Gastrocnemius medialis (tissue), 4 donors: ENCODE measurements around the gene WDFY4. TPM values are rescaled to one million over a fixed set of nuclear protein-coding genes. Genes with fewer than 3 reads are reported as not detected.

Experiments
- ATAC-seq, 2 donors: fragments of 150-250 bp; one replicate each; pipeline ENCODE4 v1.9.1; 2016
- DNase-seq, 2 donors: peaks; one replicate each; pipeline ENCODE4 v3.0.0-alpha.2; 2019
- H3K27ac ChIP-seq, 4 donors: fragments of 200-600 bp; sonication (generic); 1 replicate in 1 of 4; 2 replicates in 3 of 4; pipeline ENCODE4 v1.5.1; 2016 to 2018; ENCODE audit warnings: mild to moderate bottlenecking in 2 of 4, moderate library complexity in 1 of 4
- H3K27me3 ChIP-seq, 3 donors: fragments of 200-600 bp; sonication (generic) in 2 of 3; 1 replicate in 1 of 3; 2 replicates in 2 of 3; pipeline versions ENCODE4 v1.5.1 to v1.6.0; 2016 to 2019; ENCODE audit warnings: mild to moderate bottlenecking in 1 of 3, moderate library complexity in 1 of 3
- H3K36me3 ChIP-seq, 2 donors: fragments of 200-600 bp; sonication (generic) in 1 of 2; one replicate each; pipeline ENCODE4 v1.5.1; 2017 to 2018
- H3K4me1 ChIP-seq, 2 donors: fragments of 200-600 bp; sonication (generic) in 1 of 2; one replicate each; pipeline ENCODE4 v1.5.1; 2016 to 2017; ENCODE audit warnings: mild to moderate bottlenecking in 2 of 2
- H3K4me3 ChIP-seq, 4 donors: fragments of 200-600 bp; sonication (generic) in 3 of 4; 1 replicate in 1 of 4; 2 replicates in 3 of 4; pipeline ENCODE4 v1.5.1; 2016 to 2019; ENCODE audit warnings: mild to moderate bottlenecking in 2 of 4
- H3K9me3 ChIP-seq, 3 donors: fragments of 200-600 bp; sonication (generic) in 2 of 3; 1 replicate in 1 of 3; 2 replicates in 2 of 3; pipeline ENCODE4 v1.5.1; 2016 to 2019
- POLR2A ChIP-seq, 2 donors: fragments of 450-650 bp; IDR thresholded peaks; one replicate each; pipeline ENCODE4 v1.6.1; 2017; ENCODE audit warnings: antibody characterized with exemption in 2 of 2, mild to moderate bottlenecking in 2 of 2, moderate library complexity in 2 of 2
- in situ Hi-C, 4 donors: fragments of 200-750 bp; cut with MboI; loops; one replicate each; pipeline versions ENCODE4 v1.15.0 to v1.8.0; 2017; ENCODE audit warnings: low sequenced_read_pairs in 4 of 4
- intact Hi-C: fragments of 100-400 bp; cut with DNase I; formaldehyde crosslinking; loops from one replicate; pipeline ENCODE4 v1.15.1; 2023; ENCODE audit warnings: low total_unique reads
- total RNA-seq, 4 donors: library from RNA; depleted of rRNA; stranded (reverse); fragments of >200 nt; gene quantifications; one replicate each; pipeline versions ENCODE4 v1.1.0 to v1.2.3, GENCODE V29; 2016
- TF ChIP-seq, protein P1 (sequence below), 5 experiments: fragments of 450-650 bp in 3 of 5; fragments of 200-600 bp in 2 of 5; sonication (generic) in 2 of 5; IDR thresholded peaks in 4 of 5; conservative IDR thresholded peaks in 1 of 5; 1 replicate in 4 of 5; 2 replicates in 1 of 5; pipeline ENCODE4 v1.5.1; 2016 to 2019; ENCODE audit warnings: antibody characterized with exemption in 5 of 5, mild to moderate bottlenecking in 3 of 5, moderate library complexity in 3 of 5

The WDFY4 gene
- total RNA-seq, 4 donors from 2014 or later: 0.29 to 0.94 (median 0.59) TPM

GRCh38 chr10:48818861-48819520, 134.3 kb downstream of the WDFY4 start:
- TF ChIP-seq, protein P1, sequence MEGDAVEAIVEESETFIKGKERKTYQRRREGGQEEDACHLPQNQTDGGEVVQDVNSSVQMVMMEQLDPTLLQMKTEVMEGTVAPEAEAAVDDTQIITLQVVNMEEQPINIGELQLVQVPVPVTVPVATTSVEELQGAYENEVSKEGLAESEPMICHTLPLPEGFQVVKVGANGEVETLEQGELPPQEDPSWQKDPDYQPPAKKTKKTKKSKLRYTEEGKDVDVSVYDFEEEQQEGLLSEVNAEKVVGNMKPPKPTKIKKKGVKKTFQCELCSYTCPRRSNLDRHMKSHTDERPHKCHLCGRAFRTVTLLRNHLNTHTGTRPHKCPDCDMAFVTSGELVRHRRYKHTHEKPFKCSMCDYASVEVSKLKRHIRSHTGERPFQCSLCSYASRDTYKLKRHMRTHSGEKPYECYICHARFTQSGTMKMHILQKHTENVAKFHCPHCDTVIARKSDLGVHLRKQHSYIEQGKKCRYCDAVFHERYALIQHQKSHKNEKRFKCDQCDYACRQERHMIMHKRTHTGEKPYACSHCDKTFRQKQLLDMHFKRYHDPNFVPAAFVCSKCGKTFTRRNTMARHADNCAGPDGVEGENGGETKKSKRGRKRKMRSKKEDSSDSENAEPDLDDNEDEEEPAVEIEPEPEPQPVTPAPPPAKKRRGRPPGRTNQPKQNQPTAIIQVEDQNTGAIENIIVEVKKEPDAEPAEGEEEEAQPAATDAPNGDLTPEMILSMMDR (IDR thresholded peaks at IDR 0.05 in 4 of 5, conservative IDR thresholded peaks at IDR 0.05 in 1 of 5): no peak
- no peak for TF ChIP-seq POLR2A (IDR thresholded peaks at IDR 0.05)
- no peak overlapping the region for H3K27ac ChIP-seq
- no peaks in the 10 kb centered on the region for H3K27me3 ChIP-seq
- intact Hi-C loops (no loop called here), in situ Hi-C loops (no loop called here)
- DNase-seq (no peak), ATAC-seq (no peak)
- H3K4me1 ChIP-seq: no peaks in the 10 kb centered on the region
- no peaks in the 10 kb centered on the region for H3K36me3 ChIP-seq
- no peak overlapping the region for H3K4me3 ChIP-seq
- no peaks in the 10 kb centered on the region for H3K9me3 ChIP-seq

- H3K36me3 ChIP-seq: no peaks in the 10 kb centered on the region
- intact Hi-C loops: no loop called here
- TF ChIP-seq, protein P1 (IDR thresholded peaks at IDR 0.05 in 4 of 5, conservative IDR thresholded peaks at IDR 0.05 in 1 of 5): no peak
- TF ChIP-seq POLR2A (IDR thresholded peaks at IDR 0.05): no peak
- no peak overlapping the region for H3K27ac ChIP-seq
- ATAC-seq (no peak), DNase-seq (no peak)
- H3K9me3 ChIP-seq: no peaks in the 10 kb centered on the region
- no peaks in the 10 kb centered on the region for H3K27me3 ChIP-seq
- in situ Hi-C loops: no loop called here
- no peaks in the 10 kb centered on the region for H3K4me1 ChIP-seq
- H3K4me3 ChIP-seq: no peak overlapping the region
These were observed 135.1 kb downstream of the WDFY4 start for GRCh38 chr10:48819783-48820182.

- no peaks in the 10 kb centered on the region for H3K27me3 ChIP-seq
- H3K4me3 ChIP-seq: no peak overlapping the region
- ATAC-seq (no peak), DNase-seq (no peak)
- no peaks in the 10 kb centered on the region for H3K9me3 ChIP-seq
- no peak overlapping the region for H3K27ac ChIP-seq
- intact Hi-C loops (no loop called here), in situ Hi-C loops (no loop called here)
- no peaks in the 10 kb centered on the region for H3K4me1 ChIP-seq
- TF ChIP-seq POLR2A (IDR thresholded peaks at IDR 0.05): no peak
- TF ChIP-seq, protein P1 (IDR thresholded peaks at IDR 0.05 in 4 of 5, conservative IDR thresholded peaks at IDR 0.05 in 1 of 5): no peak
- H3K36me3 ChIP-seq: no peaks in the 10 kb centered on the region
These were observed 135.6 kb downstream of the WDFY4 start for GRCh38 chr10:48820231-48820630.

DNA sequence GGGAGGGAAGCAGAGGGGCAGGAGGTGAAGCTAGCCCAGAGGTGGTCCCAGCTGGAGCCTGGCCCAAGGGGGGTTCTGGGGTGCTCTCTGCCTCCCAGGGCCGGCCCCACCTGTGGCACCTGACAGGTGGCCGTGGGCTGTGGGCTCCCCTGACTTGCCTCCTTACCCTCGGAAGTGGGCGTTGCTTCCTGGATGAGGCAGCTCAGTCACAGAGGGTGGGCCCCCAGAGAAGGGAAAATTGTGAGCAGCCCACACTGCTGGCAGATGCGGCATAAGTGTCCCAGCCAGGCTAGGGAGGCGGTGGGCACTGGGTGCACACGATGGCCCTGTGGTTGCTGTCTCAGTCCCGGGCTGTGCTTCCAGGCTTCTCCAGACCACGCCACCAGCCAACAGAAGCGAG, 136.0 kb downstream of the WDFY4 start:
- in situ Hi-C loops: no loop called here
- DNase-seq (no peak), ATAC-seq (no peak)

More for the DNA sequence above, 136.0 kb downstream of the WDFY4 start:
- H3K27me3 ChIP-seq: no peaks in the 10 kb centered on the region
- H3K36me3 ChIP-seq: no peaks in the 10 kb centered on the region
- intact Hi-C loops: no loop called here
- no peak overlapping the region for H3K4me3 ChIP-seq
- no peaks in the 10 kb centered on the region for H3K9me3 ChIP-seq
- H3K4me1 ChIP-seq: no peaks in the 10 kb centered on the region
- TF ChIP-seq, protein P1 (IDR thresholded peaks at IDR 0.05 in 4 of 5, conservative IDR thresholded peaks at IDR 0.05 in 1 of 5): no peak
- no peak for TF ChIP-seq POLR2A (IDR thresholded peaks at IDR 0.05)
- H3K27ac ChIP-seq: no peak overlapping the region
